ENCODE measurements around the gene EIF5.

- TF ChIP-seq CTCF (IDR thresholded peaks at IDR 0.05) (no peak), ZFX (IDR thresholded peaks at IDR 0.05; ENCODE audit: borderline replicate concordance) (no peak)
These were observed 45.8 kb upstream of the EIF5 start for GRCh38 chr14:103288076-103288766.
